GM21360 (cell line): ENCODE measurements around the gene AIFM2.
"Not testable (repeated sequence)": the region's sequence is repeated elsewhere in the genome, so short reads cannot be mapped to it uniquely, and the experiment has no call there.

Experiments
- ATAC-seq: cut with Tn5 transposase; IDR thresholded peaks from one replicate; pipeline ENCODE4 v1.9.1; 2021; ENCODE audit warnings: mild to moderate bottlenecking, moderate library complexity; ENCODE audit not compliant: unreplicated experiment

The AIFM2 gene

DNA sequence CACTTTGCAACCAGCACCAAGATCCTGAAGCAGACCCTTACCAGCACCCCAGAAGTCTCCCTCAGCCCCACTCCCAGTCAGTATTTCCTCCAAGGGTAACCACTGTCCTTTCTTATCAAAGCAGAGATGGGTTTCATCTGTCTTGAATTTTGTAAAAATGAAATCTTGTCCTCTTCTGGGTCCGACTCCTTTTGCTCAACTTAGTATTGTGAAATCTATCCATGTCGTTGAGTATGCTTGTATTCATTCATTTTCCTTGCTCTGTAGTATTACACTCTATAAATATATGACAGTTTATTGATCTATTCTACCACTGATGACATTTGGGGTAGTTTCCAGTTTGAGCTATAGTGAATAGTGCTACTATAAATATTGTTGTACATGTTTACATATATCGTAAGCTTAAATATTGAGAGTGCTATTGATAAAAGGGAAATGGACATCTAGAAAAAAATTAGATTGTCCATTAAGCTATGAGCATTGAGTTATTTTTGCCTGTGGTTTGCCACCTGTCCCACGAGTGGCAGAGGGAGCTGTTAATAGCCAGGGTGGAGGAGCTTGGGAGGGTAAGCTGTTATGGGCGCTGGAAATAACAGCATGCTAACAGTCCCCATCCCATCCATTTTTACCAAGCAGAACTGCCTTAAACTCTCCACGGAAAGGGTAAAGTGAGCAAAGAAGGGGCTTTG is 36.5 kb downstream of the AIFM2 start:
- ATAC-seq, result no peak

GRCh38 chr10:70094250-70094649 is 38.4 kb downstream of the AIFM2 start:
- ATAC-seq, result no peak

DNA sequence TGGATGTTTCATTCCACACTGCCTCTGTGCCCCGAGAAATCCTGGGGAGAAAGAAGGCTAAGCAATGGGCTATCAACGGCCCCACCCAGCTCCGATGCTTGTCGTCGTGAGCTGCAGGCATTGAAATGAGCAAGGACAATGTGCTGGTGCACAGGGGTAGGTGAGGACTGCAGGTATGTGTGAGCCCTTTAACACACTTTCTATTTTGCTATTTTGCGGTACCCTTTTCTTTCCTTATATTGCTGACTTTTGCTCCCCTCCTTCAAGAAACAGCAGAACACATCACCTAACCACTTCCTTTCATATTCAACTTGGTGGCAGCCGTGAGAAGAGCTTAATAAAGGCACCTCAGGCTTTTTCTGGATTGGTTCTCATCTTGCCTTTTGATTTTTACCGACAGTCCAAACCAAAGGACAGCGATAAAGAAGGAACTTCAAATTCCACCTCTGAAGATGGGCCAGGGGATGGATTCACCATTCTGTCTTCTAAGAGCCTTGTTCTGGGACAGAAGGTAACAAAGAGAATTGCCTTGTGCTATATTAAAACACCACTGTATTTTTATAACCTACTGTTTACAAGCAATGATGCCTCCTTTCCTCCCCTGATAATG is 39.2 kb downstream of the AIFM2 start:
- ATAC-seq, result no peak

DNA sequence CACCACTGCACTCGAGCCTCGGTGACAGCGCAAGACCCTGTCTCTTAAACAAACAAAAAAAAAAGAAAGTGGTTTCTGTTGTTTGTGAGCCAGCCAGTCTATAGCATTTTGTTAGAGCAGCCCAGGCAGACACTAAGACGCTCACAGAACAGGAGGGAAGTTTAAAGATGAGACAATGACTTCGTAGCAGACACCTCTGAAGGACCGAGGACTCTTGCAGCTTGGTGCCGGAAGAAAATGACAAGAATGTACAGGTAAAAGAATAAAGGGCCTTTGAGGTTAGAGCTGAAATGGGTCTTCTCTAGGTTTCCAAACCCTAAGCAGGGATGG is 40.3 kb downstream of the AIFM2 start:
- no peak for ATAC-seq

GRCh38 chr10:70090951-70091350 is 41.7 kb downstream of the AIFM2 start:
- ATAC-seq, result no peak

DNA sequence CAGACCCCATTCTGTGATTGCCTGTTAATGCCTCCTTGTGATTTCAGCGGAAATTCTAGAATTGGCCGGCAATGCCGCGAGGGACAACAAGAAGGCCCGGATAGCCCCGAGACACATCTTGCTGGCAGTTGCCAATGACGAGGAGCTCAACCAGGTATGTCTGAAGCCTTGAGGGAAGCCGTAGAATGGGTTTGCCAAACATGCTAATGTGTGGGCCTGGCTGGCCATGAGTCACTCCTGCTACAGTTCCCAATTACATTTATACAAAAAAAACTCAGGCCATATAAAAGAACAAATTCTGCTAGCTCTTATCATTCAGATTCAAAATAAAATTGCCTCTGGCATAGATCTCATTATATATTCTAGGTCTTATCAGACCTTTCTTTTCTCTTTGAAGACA is 42.6 kb downstream of the AIFM2 start:
- no peak for ATAC-seq

DNA sequence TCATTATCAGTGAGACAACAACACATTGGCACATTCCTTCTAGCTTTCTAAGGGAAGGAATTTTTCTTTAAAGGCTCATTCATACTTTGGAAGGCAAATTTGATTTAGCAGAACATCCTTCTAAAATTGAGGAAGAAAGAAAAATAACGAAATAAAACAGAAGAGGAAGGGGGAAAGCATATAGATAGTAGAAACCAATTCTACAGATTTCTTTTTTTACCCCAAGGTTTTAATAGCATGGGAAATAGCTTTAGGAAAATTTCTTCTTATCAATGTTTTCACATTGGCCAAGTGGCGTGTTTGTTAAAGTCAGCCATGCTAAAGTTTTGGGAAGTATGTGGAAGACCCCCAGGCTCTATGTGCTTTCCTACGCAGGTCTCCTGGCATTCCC is 44.3 kb downstream of the AIFM2 start:
- no peak for ATAC-seq

DNA sequence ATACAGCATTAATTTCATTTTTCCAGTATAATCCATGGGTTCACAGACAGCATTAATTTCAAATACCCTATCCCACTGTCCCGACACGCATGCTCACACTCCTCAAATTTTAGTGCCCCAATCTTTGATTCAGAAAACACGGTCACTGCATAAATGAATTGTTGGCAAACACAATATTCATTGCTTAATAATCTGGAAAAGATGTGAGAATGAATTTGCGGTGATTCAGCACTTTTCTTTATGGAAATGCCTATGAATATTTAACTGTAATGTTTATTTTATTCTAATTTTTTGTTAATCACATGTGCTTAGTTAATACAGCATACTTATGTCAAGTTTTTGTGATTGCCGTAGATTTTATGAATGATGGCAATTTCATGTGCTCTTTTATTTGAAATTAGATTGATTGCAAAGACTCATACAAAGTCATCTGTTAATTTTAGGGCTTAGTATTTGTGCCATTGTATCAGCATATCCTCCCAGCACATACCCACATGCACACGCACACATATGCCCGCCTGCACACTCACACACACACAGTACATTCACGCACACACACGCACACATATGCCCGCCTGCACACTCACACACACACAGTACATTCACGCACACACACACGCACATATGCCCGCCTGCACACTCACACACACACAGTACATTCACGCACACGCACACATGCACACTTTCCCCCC is 44.9 kb downstream of the AIFM2 start:
- no peak for ATAC-seq

GRCh38 chr10:70085975-70086613 is 46.5 kb downstream of the AIFM2 start:
- no peak for ATAC-seq

DNA sequence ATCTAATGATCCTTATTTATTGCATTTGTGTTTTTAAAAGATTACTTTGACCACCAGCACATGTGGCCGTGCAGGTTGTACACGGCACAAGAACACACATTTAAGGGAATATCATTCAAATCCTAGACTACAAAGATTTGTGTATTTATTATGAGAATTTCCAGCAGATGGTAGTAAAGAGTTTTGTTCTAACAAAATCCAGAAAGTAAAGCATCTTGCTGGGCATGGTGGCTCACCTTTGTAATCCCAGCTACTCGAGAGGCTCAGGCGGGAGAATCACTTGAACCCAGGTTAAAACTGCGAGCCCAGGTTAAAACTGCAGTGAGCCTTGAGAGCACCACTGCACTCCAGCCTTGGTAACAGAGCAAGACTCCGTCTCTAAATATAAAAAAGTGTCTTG is 48.4 kb downstream of the AIFM2 start:
- ATAC-seq, result no peak

DNA sequence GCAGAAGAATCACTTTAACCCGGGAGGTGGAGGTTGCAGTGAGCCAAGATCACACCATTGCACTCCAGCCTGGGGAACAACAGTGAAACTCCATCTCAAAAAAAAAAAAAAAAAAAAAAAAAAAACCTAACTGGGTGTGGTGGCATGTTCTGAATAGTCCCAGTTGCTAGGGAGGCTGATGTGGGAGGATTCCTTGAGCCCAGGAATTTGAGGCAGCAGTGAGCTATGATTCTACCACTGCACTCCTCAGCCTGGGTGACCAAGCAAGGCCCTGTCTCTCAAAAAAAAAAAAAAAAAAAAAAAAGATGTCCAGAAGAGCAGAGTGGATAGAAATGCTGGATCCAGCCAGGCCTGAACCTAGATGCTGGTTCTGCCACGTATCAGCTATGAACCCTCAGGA is 51.8 kb downstream of the AIFM2 start:
- ATAC-seq, result not testable (repeated sequence)

DNA sequence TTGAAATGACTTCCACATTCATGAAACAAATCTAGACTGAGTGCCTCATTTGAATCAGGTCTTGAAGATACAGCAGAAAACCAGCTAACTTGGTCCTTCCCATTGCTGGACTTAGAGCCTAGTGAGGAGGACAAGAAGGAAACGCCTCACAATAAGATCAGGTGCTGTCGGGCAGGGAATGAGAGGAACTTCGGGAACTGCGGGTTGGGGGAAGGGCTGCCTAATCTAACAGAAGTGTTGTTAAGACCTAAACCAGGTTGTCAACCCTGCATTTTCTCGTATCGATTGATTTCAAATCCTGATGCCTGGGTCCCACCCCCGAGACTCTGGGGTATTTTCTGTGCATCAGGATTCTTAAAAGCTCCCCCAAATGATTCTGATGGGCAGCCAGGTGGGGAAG is 53.7 kb downstream of the AIFM2 start:
- ATAC-seq, result no peak

- ATAC-seq, result no peak
These were observed 54.3 kb downstream of the AIFM2 start for GRCh38 chr10:70078329-70078728.

DNA sequence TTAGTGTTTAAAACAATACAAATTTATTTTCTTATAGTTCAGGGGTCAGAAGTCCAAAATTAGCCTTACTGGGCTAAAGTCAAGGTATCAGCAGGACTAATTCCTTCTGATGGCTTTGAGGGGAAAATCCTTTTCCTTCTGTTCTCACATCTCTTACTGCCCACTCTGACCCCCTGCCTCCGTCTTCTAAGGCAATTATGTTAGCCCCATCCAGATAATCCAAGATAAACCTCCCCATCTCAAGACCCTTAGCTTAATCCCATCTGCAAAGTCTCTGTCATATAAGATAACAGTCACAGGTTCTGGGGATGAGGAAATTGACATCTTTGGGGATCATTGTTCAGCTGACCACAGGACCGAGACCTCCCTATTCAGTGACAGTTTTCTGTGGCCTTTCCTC is 57.7 kb downstream of the AIFM2 start:
- no peak for ATAC-seq

- no peak for ATAC-seq
These were observed 58.5 kb downstream of the AIFM2 start for GRCh38 chr10:70074165-70074564.

DNA sequence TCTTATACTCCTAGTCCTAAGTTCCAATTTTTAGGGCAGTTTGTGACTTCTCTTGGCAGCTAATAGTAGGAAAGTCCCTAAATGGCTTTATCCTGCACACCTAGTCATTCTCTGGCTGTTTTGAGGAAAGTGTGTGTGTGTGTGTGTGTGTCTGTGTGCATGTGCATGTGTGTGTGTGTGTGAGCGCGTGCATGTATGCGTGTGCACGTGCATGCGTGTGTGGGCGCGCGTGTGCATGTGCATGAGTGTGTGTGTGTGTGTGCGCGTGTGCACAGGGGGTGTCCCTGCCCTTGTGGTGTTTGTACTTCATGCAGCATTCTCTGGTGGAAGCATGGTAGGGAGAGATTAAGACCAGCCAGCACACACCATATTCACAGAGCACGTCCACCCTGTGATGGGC is 61.8 kb downstream of the AIFM2 start:
- ATAC-seq, result no peak

GRCh38 chr10:70069346-70069745 is 63.3 kb downstream of the AIFM2 start:
- ATAC-seq, result no peak

DNA sequence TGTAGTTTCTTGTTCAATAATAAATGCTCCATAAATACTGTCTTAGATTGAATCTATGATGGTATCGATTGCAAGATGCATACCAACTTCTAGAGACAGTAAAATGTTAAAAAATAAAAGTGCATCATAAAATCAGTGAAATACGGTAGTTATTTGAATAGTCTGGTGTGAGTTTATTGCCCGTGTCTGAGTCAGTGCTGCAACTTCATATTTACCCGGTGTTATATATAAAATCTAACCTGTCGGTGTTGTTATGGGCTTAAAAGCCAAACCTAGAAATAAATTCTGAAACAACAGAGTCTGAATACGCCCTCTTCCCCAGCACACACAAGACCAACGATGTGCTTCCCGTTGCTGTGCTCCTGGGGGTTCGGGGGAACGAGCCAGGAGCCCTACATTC is 63.7 kb downstream of the AIFM2 start:
- ATAC-seq, result no peak

- ATAC-seq, result no peak
These were observed 65.0 kb downstream of the AIFM2 start for GRCh38 chr10:70067586-70067985.

GRCh38 chr10:70066190-70066589 is 66.4 kb downstream of the AIFM2 start:
- ATAC-seq, result no peak

GRCh38 chr10:70064486-70064885 is 68.1 kb downstream of the AIFM2 start:
- ATAC-seq, result no peak
